Measurements from ENCODE around the gene WDR90. TPM values are rescaled to one million over a fixed set of nuclear protein-coding genes. Genes with fewer than 3 reads are reported as not detected.

WDR90 gene
- total RNA-seq, 1 donor from 2014 or later = 75.9 TPM

DNA sequence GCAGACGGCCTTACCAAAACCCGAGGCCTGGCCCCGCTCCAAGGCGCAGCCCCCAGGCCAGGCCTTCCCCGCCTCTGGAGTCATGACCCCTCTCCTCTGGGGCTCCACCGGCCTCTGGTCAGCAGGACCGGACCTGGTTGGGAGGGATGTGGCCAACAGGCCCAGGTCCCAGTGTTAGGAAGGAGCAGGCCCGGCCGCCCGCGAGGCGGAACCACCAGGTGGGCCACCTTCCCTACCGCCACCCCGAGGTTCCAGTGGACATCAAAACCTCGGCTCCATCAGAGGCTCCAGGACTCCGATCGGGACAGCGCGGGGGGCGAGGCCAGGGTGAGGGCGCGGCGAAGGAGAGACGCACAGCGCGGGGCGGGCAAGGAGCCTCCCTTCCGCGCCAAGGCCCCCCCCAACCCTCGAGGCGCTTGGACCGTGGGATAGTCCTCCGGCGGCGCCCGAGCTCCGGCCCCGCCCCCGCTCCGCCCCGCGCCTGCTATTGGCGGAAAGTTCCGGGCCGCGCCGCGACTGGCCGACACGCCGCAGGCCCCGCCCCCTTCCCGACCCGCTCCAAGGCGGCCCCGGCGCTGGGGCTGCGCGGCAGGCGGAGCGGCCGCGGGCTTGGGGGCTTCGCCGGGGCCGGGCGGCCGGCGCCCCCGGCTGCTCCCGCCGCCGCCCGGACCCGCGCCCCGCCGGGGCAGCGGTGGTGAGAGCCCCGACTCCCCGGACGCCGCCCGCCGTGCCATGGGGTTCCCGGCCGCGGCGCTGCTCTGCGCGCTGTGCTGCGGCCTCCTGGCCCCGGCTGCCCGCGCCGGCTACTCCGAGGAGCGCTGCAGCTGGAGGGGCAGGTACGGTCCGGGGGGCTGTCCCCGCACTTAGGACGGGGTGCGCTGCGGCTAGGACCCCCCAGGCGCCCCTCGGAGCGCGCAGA, 65.7 kb downstream of the WDR90 start, which contains the start of gene METRN:
TSS of gene METRN (plus strand) at position 561 of the 919 bp plus-strand sequence. CDS start at position 733, 172 bp downstream.
- Mint-ChIP-seq H3K36me3 (no peaks in the 10 kb centered on the region), H3K27me3 (ENCODE audit: low read depth) (peaks cover 52% of the 10 kb centered on the region), H3K4me3 (peak within 1 kb of the TSS; percentile 56), H3K9me3 (no peaks in the 10 kb centered on the region), H3K4me1 (peaks cover 8% of the 10 kb centered on the region), H3K27ac (no peak within 1 kb of the TSS)
- TF ChIP-seq, protein P1, sequence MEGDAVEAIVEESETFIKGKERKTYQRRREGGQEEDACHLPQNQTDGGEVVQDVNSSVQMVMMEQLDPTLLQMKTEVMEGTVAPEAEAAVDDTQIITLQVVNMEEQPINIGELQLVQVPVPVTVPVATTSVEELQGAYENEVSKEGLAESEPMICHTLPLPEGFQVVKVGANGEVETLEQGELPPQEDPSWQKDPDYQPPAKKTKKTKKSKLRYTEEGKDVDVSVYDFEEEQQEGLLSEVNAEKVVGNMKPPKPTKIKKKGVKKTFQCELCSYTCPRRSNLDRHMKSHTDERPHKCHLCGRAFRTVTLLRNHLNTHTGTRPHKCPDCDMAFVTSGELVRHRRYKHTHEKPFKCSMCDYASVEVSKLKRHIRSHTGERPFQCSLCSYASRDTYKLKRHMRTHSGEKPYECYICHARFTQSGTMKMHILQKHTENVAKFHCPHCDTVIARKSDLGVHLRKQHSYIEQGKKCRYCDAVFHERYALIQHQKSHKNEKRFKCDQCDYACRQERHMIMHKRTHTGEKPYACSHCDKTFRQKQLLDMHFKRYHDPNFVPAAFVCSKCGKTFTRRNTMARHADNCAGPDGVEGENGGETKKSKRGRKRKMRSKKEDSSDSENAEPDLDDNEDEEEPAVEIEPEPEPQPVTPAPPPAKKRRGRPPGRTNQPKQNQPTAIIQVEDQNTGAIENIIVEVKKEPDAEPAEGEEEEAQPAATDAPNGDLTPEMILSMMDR (IDR thresholded peaks at IDR 0.05; ENCODE audit: unreplicated experiment) = no peak
- DNase-seq (ENCODE audit: low spot score in 2 of 2, unreplicated experiment in 2 of 2) = peak; percentile 94 to 96

DNA sequence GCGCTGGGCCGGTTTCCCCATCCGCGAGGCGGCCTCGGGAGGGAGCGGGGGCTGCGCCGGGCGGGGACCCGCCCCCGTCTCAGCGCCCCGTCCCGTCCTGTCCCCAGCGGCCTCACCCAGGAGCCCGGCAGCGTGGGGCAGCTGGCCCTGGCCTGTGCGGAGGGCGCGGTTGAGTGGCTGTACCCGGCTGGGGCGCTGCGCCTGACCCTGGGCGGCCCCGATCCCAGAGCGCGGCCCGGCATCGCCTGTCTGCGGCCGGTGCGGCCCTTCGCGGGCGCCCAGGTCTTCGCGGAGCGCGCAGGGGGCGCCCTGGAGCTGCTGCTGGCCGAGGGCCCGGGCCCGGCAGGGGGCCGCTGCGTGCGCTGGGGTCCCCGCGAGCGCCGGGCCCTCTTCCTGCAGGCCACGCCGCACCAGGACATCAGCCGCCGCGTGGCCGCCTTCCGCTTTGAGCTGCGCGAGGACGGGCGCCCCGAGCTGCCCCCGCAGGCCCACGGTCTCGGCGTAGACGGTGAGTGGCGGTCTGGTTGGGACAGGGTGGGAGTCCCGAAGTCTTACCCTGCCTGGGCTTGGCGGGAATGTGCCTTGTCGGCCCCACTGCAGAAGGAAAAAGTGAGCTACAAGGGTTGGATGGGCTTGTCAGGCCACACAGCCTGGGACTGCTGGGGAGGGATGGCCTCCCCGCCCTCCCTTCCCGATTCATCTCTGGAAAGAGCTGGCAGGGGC, 66.5 kb downstream of the WDR90 start:
- peak overlapping the region; percentile 56 for H3K4me3 Mint-ChIP-seq
- peaks cover 13% of the 10 kb centered on the region for H3K4me1 Mint-ChIP-seq
- H3K36me3 Mint-ChIP-seq = no peaks in the 10 kb centered on the region
- no peak for DNase-seq (ENCODE audit: low spot score in 2 of 2, unreplicated experiment in 2 of 2)
- peaks cover 44% of the 10 kb centered on the region for H3K27me3 Mint-ChIP-seq (ENCODE audit: low read depth)
- H3K9me3 Mint-ChIP-seq = no peaks in the 10 kb centered on the region
- H3K27ac Mint-ChIP-seq = no peak overlapping the region
- TF ChIP-seq, protein P1 (IDR thresholded peaks at IDR 0.05; ENCODE audit: unreplicated experiment) = no peak

DNA sequence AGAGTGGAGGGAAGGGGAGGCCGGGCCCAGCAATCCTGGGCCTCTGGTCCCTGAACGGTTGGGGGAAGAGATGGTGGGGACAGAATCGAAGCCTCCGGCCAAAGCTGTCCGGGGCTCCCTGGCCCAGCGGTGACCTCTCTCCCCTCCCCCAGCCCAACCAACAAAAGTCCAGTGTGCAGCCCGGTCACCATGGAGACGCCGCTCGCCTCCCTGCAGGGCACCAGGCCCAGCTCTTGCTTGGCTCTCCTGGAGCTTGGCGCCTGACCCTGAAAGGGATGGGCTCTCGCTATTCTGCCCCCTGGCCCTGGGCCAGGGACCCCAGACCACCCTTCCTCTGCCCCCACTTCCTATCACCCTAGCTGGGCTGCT, 67.0 kb downstream of the WDR90 start:
- H3K4me3 Mint-ChIP-seq = peak overlapping the region; percentile 56
- H3K9me3 Mint-ChIP-seq = no peaks in the 10 kb centered on the region
- TF ChIP-seq, protein P1 (IDR thresholded peaks at IDR 0.05; ENCODE audit: unreplicated experiment) = no peak
- H3K27ac Mint-ChIP-seq = no peak overlapping the region
- peaks cover 13% of the 10 kb centered on the region for H3K4me1 Mint-ChIP-seq
- no peak for DNase-seq (ENCODE audit: low spot score in 2 of 2, unreplicated experiment in 2 of 2)
- H3K36me3 Mint-ChIP-seq = no peaks in the 10 kb centered on the region
- H3K27me3 Mint-ChIP-seq (ENCODE audit: low read depth) = peaks cover 42% of the 10 kb centered on the region

- H3K36me3 Mint-ChIP-seq = no peaks in the 10 kb centered on the region
- H3K27me3 Mint-ChIP-seq (ENCODE audit: low read depth) = peaks cover 37% of the 10 kb centered on the region
- no peak overlapping the region for H3K27ac Mint-ChIP-seq
- no peak overlapping the region for H3K4me3 Mint-ChIP-seq
- H3K9me3 Mint-ChIP-seq = no peaks in the 10 kb centered on the region
- DNase-seq (ENCODE audit: low spot score in 2 of 2, unreplicated experiment in 2 of 2) = no peak
- H3K4me1 Mint-ChIP-seq = peaks cover 13% of the 10 kb centered on the region
- TF ChIP-seq, protein P1 (IDR thresholded peaks at IDR 0.05; ENCODE audit: unreplicated experiment) = no peak
These were observed 67.7 kb downstream of the WDR90 start for GRCh38 chr16:716768-717325.

Other genes starting within 250 kb of the WDR90 start
- 29.3 to 35.4 TPM (median 31.2 TPM) in 3 replicates for gene DECR2, start 247.5 kb upstream of the WDR90 start, total RNA-seq
- 53.9 to 68.8 TPM (median 59.7 TPM) in 3 replicates for gene RAB11FIP3, start 223.7 kb upstream of the WDR90 start, total RNA-seq
- 48.2 to 49.1 TPM (median 48.7 TPM) in 3 replicates for gene CAPN15, start 121.7 kb upstream of the WDR90 start, total RNA-seq
- 0.25 TPM in 1 of 3 replicates, not detected in the others for gene PRR35, start 89.0 kb upstream of the WDR90 start, total RNA-seq
- gene NHLRC4, start 82.4 kb upstream of the WDR90 start, total RNA-seq = 2.3 to 3.0 TPM (median 2.7 TPM) in 3 replicates
- gene PIGQ, start 79.4 kb upstream of the WDR90 start, total RNA-seq = 78.5 to 86.7 TPM (median 84.8 TPM) in 3 replicates
- gene RAB40C, start 59.3 kb upstream of the WDR90 start, total RNA-seq = 23.2 to 26.2 TPM (median 25.5 TPM) in 3 replicates
- gene WFIKKN1, start 18.4 kb upstream of the WDR90 start, total RNA-seq = 0.47 to 0.94 TPM (median 0.84 TPM) in 3 replicates
- gene METTL26, start 13.1 kb upstream of the WDR90 start, total RNA-seq = 72.1 to 74.0 TPM (median 73.2 TPM) in 3 replicates
- gene MCRIP2, start 7.5 kb upstream of the WDR90 start, total RNA-seq = 20.5 to 24.6 TPM (median 21.7 TPM) in 3 replicates
- gene RHOT2, start 18.8 kb downstream of the WDR90 start, total RNA-seq = 190 to 207 TPM (median 194 TPM) in 3 replicates
- 5.9 to 6.1 TPM (median 6.0 TPM) in 3 replicates for gene RHBDL1, start 26.3 kb downstream of the WDR90 start, total RNA-seq
- gene STUB1, start 31.0 kb downstream of the WDR90 start, total RNA-seq = 69.4 to 79.9 TPM (median 72.5 TPM) in 3 replicates
- gene JMJD8, start 35.0 kb downstream of the WDR90 start, total RNA-seq = 46.1 to 51.2 TPM (median 46.5 TPM) in 3 replicates
- gene WDR24, start 41.0 kb downstream of the WDR90 start, total RNA-seq = 20.6 to 22.8 TPM (median 21.9 TPM) in 3 replicates
- gene FBXL16, start 56.4 kb downstream of the WDR90 start, total RNA-seq = 0.18 to 0.85 TPM (median 0.23 TPM) in 3 replicates
- 12.8 to 15.3 TPM (median 15.1 TPM) in 3 replicates for gene METRN, start 65.8 kb downstream of the WDR90 start, total RNA-seq
- gene ANTKMT, start 71.8 kb downstream of the WDR90 start, total RNA-seq = 26.2 to 33.8 TPM (median 27.5 TPM) in 3 replicates
- 2.5 to 3.2 TPM (median 2.7 TPM) in 3 replicates for gene CCDC78, start 77.1 kb downstream of the WDR90 start, total RNA-seq
- gene HAGHL, start 77.7 kb downstream of the WDR90 start, total RNA-seq = 6.4 to 8.6 TPM (median 7.4 TPM) in 3 replicates
- gene CIAO3, start 91.6 kb downstream of the WDR90 start, total RNA-seq = 39.9 to 46.0 TPM (median 45.1 TPM) in 3 replicates
- gene MSLN, start 111.4 kb downstream of the WDR90 start, total RNA-seq = 5.0 to 5.8 TPM (median 5.7 TPM) in 3 replicates
- gene RPUSD1, start 139.0 kb downstream of the WDR90 start, total RNA-seq = 21.5 to 23.0 TPM (median 21.9 TPM) in 3 replicates
- 85.6 to 89.2 TPM (median 87.5 TPM) in 3 replicates for gene CHTF18, start 139.3 kb downstream of the WDR90 start, total RNA-seq
- not detected in 3 replicates for gene GNG13, start 151.4 kb downstream of the WDR90 start, total RNA-seq

Data from mesothelial cell of epicardium (in vitro differentiated cells).